HCT116 (cell line): ENCODE results near the gene CNTN4. TPM values are rescaled to one million over a fixed set of nuclear protein-coding genes. Genes with fewer than 3 reads are reported as not detected.

ENCODE experiments used
- ATAC-seq: fragments of 200-7000 bp; cut with Tn5 transposase; 2 replicates; pipeline ENCODE4 v1.9.1; 2020; ENCODE audit warnings: mild to moderate bottlenecking, moderate library complexity
- BruUV-seq: library from RNA; stranded (reverse); fragments of 400-500 nt; replicated peaks from 2 replicates; lab custom pipeline; 2021; lab: Mats Ljungman, UMichigan
- CTCF ChIA-PET: fragments of 300-600 bp; sonication (Branson Sonifier 250); formaldehyde crosslinking; loops from one replicate; lab custom pipeline; 2021; ENCODE audit warnings: antibody characterized with exemption; lab: Charles Lee
- POLR2A ChIA-PET: fragments of 300-600, 350-600 bp; sonication (Branson Sonifier 250); formaldehyde crosslinking; loops from one replicate; lab custom pipeline; 2021; ENCODE audit warnings: antibody characterized with exemption; lab: Charles Lee
- RAD21 ChIA-PET, 2 experiments: fragments of 300-600 bp; sonication (Branson Sonifier 250); formaldehyde crosslinking; loops; one replicate each; lab custom pipeline; 2023; ENCODE audit warnings: low total read pairs in 2 of 2; ENCODE audit not compliant: uncharacterized antibody in 2 of 2, unreplicated experiment in 2 of 2, low non-redundant PET in 1 of 2; lab: Charles Lee
- DNase-seq: peaks from one replicate; pipeline ENCODE4 v3.0.0-alpha.2; 2010; ENCODE audit warnings: low read depth, low spot score
- H2AFZ ChIP-seq: fragments of 200-600 bp; shearing (Covaris generic), sonication (generic); 2 replicates; pipeline ENCODE4 v1.6.1; 2017; ENCODE audit warnings: low read depth, mixed run types, mixed read lengths, antibody characterized with exemption, low read length; ENCODE audit not compliant: poor library complexity, severe bottlenecking
- H3K27ac ChIP-seq: 2 replicates; pipeline ENCODE4 v1.5.1; 2012; ENCODE audit warnings: low read depth, low read length
- H3K27me3 ChIP-seq: fragments of 200-600 bp; sonication (generic); 2 replicates; pipeline ENCODE4 v1.6.1; 2016; ENCODE audit warnings: mixed run types, low read length, mixed read lengths; ENCODE audit not compliant: insufficient read depth
- H3K36me3 ChIP-seq, 2 experiments: fragments of 200-500 bp in 1 of 2; fragments of 200-600 bp in 1 of 2; sonication (Bioruptor generic) in 1 of 2; sonication (generic) in 1 of 2; 2 replicates each; pipeline versions ENCODE4 v1.5.1 to v1.6.1; 2014 to 2016; ENCODE audit warnings: low read length in 2 of 2, inconsistent platforms in 1 of 2, mixed read lengths in 1 of 2, mixed run types in 1 of 2; ENCODE audit not compliant: insufficient read depth in 2 of 2, control insufficient read depth in 1 of 2
- H3K4me1 ChIP-seq, 2 experiments: fragments of 200-600 bp in 1 of 2; sonication (generic) in 1 of 2; 2 replicates each; pipeline versions ENCODE4 v1.5.1 to v1.6.1; 2012 to 2017; ENCODE audit warnings: low read length in 2 of 2, inconsistent platforms in 1 of 2, mild to moderate bottlenecking in 1 of 2, mixed read lengths in 1 of 2, mixed run types in 1 of 2, moderate library complexity in 1 of 2; ENCODE audit not compliant: insufficient read depth in 2 of 2, control insufficient read depth in 1 of 2
- H3K4me2 ChIP-seq: fragments of 200-600 bp; sonication (generic); 2 replicates; pipeline ENCODE4 v1.6.1; 2017; ENCODE audit warnings: mixed run types, low read length, mixed read lengths
- H3K4me3 ChIP-seq, 2 experiments: fragments of 200-600 bp in 1 of 2; sonication (generic) in 1 of 2; replicated peaks in 1 of 2; 2 replicates each; pipeline ENCODE4 v1.5.1; 2011 to 2016; ENCODE audit warnings: low read length in 2 of 2, control low read depth in 1 of 2, low read depth in 1 of 2, mild to moderate bottlenecking in 1 of 2, mixed read lengths in 1 of 2, mixed run types in 1 of 2
- H3K79me2 ChIP-seq: fragments of 200-600 bp; sonication (generic); 2 replicates; pipeline ENCODE4 v1.6.1; 2017; ENCODE audit warnings: mild to moderate bottlenecking, mixed run types, low read length, moderate library complexity, mixed read lengths; ENCODE audit not compliant: insufficient read depth
- H3K9ac ChIP-seq: fragments of 200-600 bp; sonication (generic); 2 replicates; pipeline ENCODE4 v1.6.1; 2016; ENCODE audit warnings: low read length, mixed read lengths
- H3K9me2 ChIP-seq: fragments of 200-600 bp; sonication (generic), shearing (Covaris generic); 2 replicates; pipeline ENCODE4 v1.6.1; 2017; ENCODE audit warnings: mixed run types, mild to moderate bottlenecking, moderate library complexity; ENCODE audit not compliant: insufficient read depth
- H3K9me3 ChIP-seq, 2 experiments: fragments of 200-500 bp in 1 of 2; fragments of 200-600 bp in 1 of 2; sonication (Bioruptor generic) in 1 of 2; sonication (generic) in 1 of 2; 2 replicates each; pipeline ENCODE4 v1.6.1; 2014 to 2017; ENCODE audit warnings: low read length in 2 of 2, mixed read lengths in 2 of 2, inconsistent platforms in 1 of 2, low read depth in 1 of 2, mild to moderate bottlenecking in 1 of 2, mixed run types in 1 of 2, moderate library complexity in 1 of 2; ENCODE audit not compliant: control insufficient read depth in 1 of 2, insufficient read depth in 1 of 2
- H4K20me1 ChIP-seq: fragments of 200-600 bp; sonication (generic), shearing (Covaris generic); 2 replicates; pipeline ENCODE4 v1.6.1; 2017; ENCODE audit warnings: mixed run types, mild to moderate bottlenecking, moderate library complexity; ENCODE audit not compliant: insufficient read depth
- CEBPB ChIP-seq: IDR thresholded peaks from 2 replicates; pipeline ENCODE4 v1.6.1; 2012; ENCODE audit warnings: low read depth
- EGR1 ChIP-seq: IDR thresholded peaks from 2 replicates; pipeline ENCODE4 v1.6.1; 2012; ENCODE audit warnings: low read depth
- JUND ChIP-seq: IDR thresholded peaks from 2 replicates; pipeline ENCODE4 v1.6.1; 2012
- POLR2A ChIP-seq: IDR thresholded peaks from 2 replicates; pipeline ENCODE4 v1.7.0; 2011; ENCODE audit warnings: borderline replicate concordance; ENCODE audit not compliant: insufficient read depth, insufficient read length; ENCODE audit errors: extremely low read depth
- RAD21 ChIP-seq: IDR thresholded peaks from 2 replicates; pipeline ENCODE4 v1.6.1; 2012; ENCODE audit warnings: low read depth, mild to moderate bottlenecking
- SRF ChIP-seq: IDR thresholded peaks from 2 replicates; pipeline ENCODE4 v1.6.1; 2012; ENCODE audit warnings: low read depth
- YY1 ChIP-seq: IDR thresholded peaks from 2 replicates; pipeline ENCODE4 v1.6.1; 2011; ENCODE audit warnings: low read length, low read depth, moderate library complexity, mild to moderate bottlenecking; ENCODE audit not compliant: insufficient replicate concordance; ENCODE audit errors: extremely low read depth
- ZFX ChIP-seq: fragments of 450-650 bp; IDR thresholded peaks from 2 replicates; pipeline ENCODE4 v1.6.1; 2017
- ZNF274 ChIP-seq: fragments of 200-500 bp; sonication (Bioruptor generic); IDR thresholded peaks from 2 replicates; pipeline ENCODE4 v1.6.1; 2014; ENCODE audit warnings: mild to moderate bottlenecking, low read depth, low read length, inconsistent platforms
- intact Hi-C: fragments of 100-400 bp; cut with micrococcal nuclease; formaldehyde crosslinking; loops from 2 replicates; pipeline ENCODE4 v1.10.0; 2022
- total RNA-seq: library from RNA; stranded (reverse); gene quantifications from one replicate; pipeline ENCODE4 v1.2.1, GENCODE V29; 2021; ENCODE audit not compliant: unreplicated experiment
- TF ChIP-seq, protein P1 (sequence below): IDR thresholded peaks from 2 replicates; pipeline ENCODE4 v1.6.1; 2012
- TF ChIP-seq, protein P2 (sequence below), 3 experiments: fragments of 200-600 bp in 1 of 3; sonication (generic) in 1 of 3; IDR thresholded peaks in 2 of 3; conservative IDR thresholded peaks in 1 of 3; 2 replicates each; pipeline ENCODE4 v1.5.1; 2012 to 2017; ENCODE audit warnings: low read depth in 2 of 3, low read length in 2 of 3, antibody characterized with exemption in 1 of 3, borderline replicate concordance in 1 of 3, control low read depth in 1 of 3, mild to moderate bottlenecking in 1 of 3, mixed read lengths in 1 of 3, mixed run types in 1 of 3, moderate library complexity in 1 of 3; ENCODE audit not compliant: insufficient read depth in 1 of 3

The CNTN4 gene
- total RNA-seq, 1 experiment from 2014 or later, result not detected

DNA sequence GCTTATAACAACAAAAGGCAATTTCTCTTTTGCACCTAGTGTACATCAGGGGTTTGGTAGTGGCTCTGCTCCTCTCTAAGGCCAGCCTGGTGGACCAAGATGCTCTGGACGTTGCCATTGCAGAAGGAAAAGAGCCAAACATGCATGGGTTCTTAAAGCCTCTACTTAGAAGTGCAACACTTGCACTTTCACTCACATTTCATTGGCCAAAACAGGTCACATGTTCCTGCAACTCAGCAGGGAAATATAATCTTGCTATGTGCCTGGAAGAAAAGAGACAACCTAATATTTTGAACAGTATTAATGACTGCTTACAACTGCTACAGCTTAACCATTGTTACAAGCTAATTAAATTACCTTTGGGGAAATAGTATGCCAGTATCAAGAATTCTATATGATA is 828.6 kb downstream of the CNTN4 start:
- CTCF ChIA-PET, result no interaction called here
- H3K79me2 ChIP-seq, result no peaks in the 10 kb centered on the region

More for the DNA sequence above, 828.6 kb downstream of the CNTN4 start:
- TF ChIP-seq EGR1 (no peak), JUND (no peak), SRF (no peak), RAD21 (no peak), ZNF274 (no peak), YY1 (no peak), ZFX (no peak), CEBPB (no peak), POLR2A (no peak)
- TF ChIP-seq, protein P1, sequence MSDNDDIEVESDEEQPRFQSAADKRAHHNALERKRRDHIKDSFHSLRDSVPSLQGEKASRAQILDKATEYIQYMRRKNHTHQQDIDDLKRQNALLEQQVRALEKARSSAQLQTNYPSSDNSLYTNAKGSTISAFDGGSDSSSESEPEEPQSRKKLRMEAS, result no peak
- TF ChIP-seq, protein P2, sequence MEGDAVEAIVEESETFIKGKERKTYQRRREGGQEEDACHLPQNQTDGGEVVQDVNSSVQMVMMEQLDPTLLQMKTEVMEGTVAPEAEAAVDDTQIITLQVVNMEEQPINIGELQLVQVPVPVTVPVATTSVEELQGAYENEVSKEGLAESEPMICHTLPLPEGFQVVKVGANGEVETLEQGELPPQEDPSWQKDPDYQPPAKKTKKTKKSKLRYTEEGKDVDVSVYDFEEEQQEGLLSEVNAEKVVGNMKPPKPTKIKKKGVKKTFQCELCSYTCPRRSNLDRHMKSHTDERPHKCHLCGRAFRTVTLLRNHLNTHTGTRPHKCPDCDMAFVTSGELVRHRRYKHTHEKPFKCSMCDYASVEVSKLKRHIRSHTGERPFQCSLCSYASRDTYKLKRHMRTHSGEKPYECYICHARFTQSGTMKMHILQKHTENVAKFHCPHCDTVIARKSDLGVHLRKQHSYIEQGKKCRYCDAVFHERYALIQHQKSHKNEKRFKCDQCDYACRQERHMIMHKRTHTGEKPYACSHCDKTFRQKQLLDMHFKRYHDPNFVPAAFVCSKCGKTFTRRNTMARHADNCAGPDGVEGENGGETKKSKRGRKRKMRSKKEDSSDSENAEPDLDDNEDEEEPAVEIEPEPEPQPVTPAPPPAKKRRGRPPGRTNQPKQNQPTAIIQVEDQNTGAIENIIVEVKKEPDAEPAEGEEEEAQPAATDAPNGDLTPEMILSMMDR (IDR thresholded peaks at IDR 0.05 in 2 of 3, conservative IDR thresholded peaks at IDR 0.05 in 1 of 3; ENCODE audit: borderline replicate concordance in 1 of 3, insufficient read depth in 1 of 3, low read depth in 2 of 3, low read length in 2 of 3), result no peak
- Histone ChIP-seq H3K9me3 (peaks cover 0 to 11% of the 10 kb centered on the region in 2 experiments; a peak in 1 of 4 replicates), H3K9me2 (no peaks in the 10 kb centered on the region), H3K27ac (no peak overlapping the region), H3K4me2 (no peak overlapping the region), H3K4me3 (no peak overlapping the region), H2AFZ (no peak overlapping the region), H4K20me1 (no peaks in the 10 kb centered on the region), H3K9ac (no peak overlapping the region), H3K4me1 (no peaks in the 10 kb centered on the region), H3K27me3 (no peaks in the 10 kb centered on the region), H3K36me3 (no peaks in the 10 kb centered on the region)
- ChIA-PET POLR2A (no interaction called here), RAD21 (no interaction called here)
- no TSS peak for BruUV-seq
- no peak for ATAC-seq
- intact Hi-C loops, result no loop called here
- no peak for DNase-seq
